Natural killer cell treated with Interleukin-12 subunit alpha and Interleukin-12 subunit beta and Interleukin-15 and Interleukin-18, amount 100 ng/mL, for 72 hours (primary cell): ENCODE results near the gene SATB1. TPM values are rescaled to one million over a fixed set of nuclear protein-coding genes. Genes with fewer than 3 reads are reported as not detected.

ENCODE experiments used
- ATAC-seq, 2 donors: fragments of 150-1000 bp; cut with Tn5 transposase in 1 of 2; sonication (Bioruptor Pico), chemical (Tn5 transposase) in 1 of 2; 2 replicates each; pipeline ENCODE4 v1.10.0; 2021
- DNase-seq: peaks from one replicate; pipeline ENCODE4 v3.0.0; 2022; ENCODE audit warnings: low spot score
- H3K27ac Mint-ChIP-seq, 2 donors: 1 replicate in 1 of 2; 2 replicates in 1 of 2; pipeline ENCODE4 v1.8.0; 2022; ENCODE audit warnings: mixed read lengths in 2 of 2, mild to moderate bottlenecking in 1 of 2, moderate library complexity in 1 of 2
- H3K27me3 Mint-ChIP-seq, 2 donors: 1 replicate in 1 of 2; 2 replicates in 1 of 2; pipeline ENCODE4 v1.8.0; 2022; ENCODE audit warnings: mixed read lengths in 2 of 2
- H3K36me3 Mint-ChIP-seq: one replicate; pipeline ENCODE4 v1.8.0; 2022; ENCODE audit warnings: mixed read lengths
- H3K4me1 Mint-ChIP-seq, 2 donors: 1 replicate in 1 of 2; 2 replicates in 1 of 2; pipeline ENCODE4 v1.8.0; 2022; ENCODE audit warnings: low read depth in 2 of 2, mixed read lengths in 2 of 2, mild to moderate bottlenecking in 1 of 2
- H3K4me3 Mint-ChIP-seq: one replicate; pipeline ENCODE4 v1.8.0; 2022; ENCODE audit warnings: mixed read lengths
- H3K9me3 Mint-ChIP-seq: 2 replicates; pipeline ENCODE4 v1.8.0; 2022; ENCODE audit warnings: mixed read lengths
- total RNA-seq, 2 donors: library from RNA; stranded (reverse); gene quantifications; one replicate each; pipeline ENCODE4 v1.2.3, GENCODE V29; 2022

SATB1 gene
- total RNA-seq, 2 donors from 2014 or later: 401 to 512 TPM

GRCh38 chr3:18403061-18403460 lies 22.1 kb downstream of the SATB1 start:
- Mint-ChIP-seq H3K9me3 (no peaks in the 10 kb centered on the region), H3K4me3 (no peak overlapping the region)
- ATAC-seq: no peak

GRCh38 chr3:18402239-18402799 lies 22.8 kb downstream of the SATB1 start:
- Mint-ChIP-seq H3K27ac (peak overlapping the region; percentile 19 to 52), H3K36me3 (peaks cover 64% of the 10 kb centered on the region), H3K4me3 (no peak overlapping the region), H3K27me3 (no peaks in the 10 kb centered on the region), H3K9me3 (no peaks in the 10 kb centered on the region), H3K4me1 (peaks cover 54 to 65% of the 10 kb centered on the region in 2 donors)
- no peak for ATAC-seq
- no peak for DNase-seq

More at GRCh38 chr3:18403061-18403460, 22.1 kb downstream of the SATB1 start:
- Mint-ChIP-seq H3K36me3 (peaks cover 68% of the 10 kb centered on the region), H3K4me1 (peaks cover 56 to 69% of the 10 kb centered on the region in 2 donors), H3K27me3 (no peaks in the 10 kb centered on the region), H3K27ac (peak overlapping the region; percentile 19 to 52)
- DNase-seq: no peak

DNA sequence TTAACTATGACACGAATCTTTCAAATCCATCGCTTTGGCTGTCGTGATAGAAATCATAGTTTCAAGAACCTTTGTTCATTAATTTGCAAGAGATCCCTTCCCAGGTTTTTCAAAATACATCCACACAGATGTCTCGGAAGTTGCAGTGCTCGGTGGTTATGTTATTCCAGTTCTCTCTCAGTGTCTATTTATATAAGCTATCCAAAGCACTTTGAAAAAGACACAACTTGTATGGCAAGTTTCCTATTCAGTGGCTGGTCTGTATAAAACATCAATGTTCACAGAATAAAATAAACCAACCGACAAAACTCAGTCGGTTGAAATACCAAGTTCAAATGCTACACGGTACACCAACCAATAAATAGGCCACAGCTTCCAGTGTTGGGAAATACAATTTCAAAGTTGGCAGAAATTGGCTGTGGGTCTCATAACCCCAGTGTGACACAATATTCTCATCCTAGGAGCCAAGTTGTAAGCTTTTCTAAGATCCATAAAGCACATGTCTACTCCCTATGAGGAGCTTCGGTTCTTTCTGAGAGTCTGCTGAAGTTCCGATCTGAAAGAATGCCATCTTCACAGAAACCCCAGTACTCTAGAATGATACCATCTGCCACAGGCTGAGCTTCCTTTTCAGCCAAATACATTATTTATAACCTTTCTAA lies 23.7 kb downstream of the SATB1 start:
- Mint-ChIP-seq H3K36me3 (peaks cover 69% of the 10 kb centered on the region), H3K9me3 (no peaks in the 10 kb centered on the region), H3K27ac (peak overlapping the region; percentile 19 to 48), H3K4me1 (peaks cover 59 to 70% of the 10 kb centered on the region in 2 donors), H3K27me3 (no peaks in the 10 kb centered on the region), H3K4me3 (no peak overlapping the region)
- ATAC-seq: no peak
- no peak for DNase-seq

DNA sequence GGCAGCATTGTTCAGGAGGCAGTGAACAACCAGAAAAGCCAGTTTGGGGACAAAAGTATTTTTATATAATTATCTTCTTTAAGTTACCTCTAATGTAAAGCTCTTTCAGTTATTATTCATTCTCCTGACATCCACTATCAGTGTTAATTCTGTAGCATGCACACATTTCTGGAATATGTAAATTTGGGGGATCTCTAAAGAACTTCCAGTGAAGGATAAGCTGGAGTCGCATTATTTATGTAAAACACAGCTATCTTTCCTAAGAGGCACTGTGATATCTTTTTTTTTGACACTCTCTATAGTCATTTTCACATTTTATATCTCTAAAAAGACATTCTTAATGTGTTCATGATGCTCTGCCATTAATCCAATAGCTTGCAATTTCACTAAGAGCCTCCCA lies 26.7 kb downstream of the SATB1 start:
- H3K4me3 Mint-ChIP-seq: no peak overlapping the region
- ATAC-seq: no peak
- peaks cover 56 to 58% of the 10 kb centered on the region in 2 donors for H3K4me1 Mint-ChIP-seq
- no peaks in the 10 kb centered on the region for H3K27me3 Mint-ChIP-seq
- H3K9me3 Mint-ChIP-seq: no peaks in the 10 kb centered on the region
- peak overlapping the region; percentile 48 to 57 for H3K27ac Mint-ChIP-seq
- DNase-seq: no peak
- peaks cover 67% of the 10 kb centered on the region for H3K36me3 Mint-ChIP-seq

DNA sequence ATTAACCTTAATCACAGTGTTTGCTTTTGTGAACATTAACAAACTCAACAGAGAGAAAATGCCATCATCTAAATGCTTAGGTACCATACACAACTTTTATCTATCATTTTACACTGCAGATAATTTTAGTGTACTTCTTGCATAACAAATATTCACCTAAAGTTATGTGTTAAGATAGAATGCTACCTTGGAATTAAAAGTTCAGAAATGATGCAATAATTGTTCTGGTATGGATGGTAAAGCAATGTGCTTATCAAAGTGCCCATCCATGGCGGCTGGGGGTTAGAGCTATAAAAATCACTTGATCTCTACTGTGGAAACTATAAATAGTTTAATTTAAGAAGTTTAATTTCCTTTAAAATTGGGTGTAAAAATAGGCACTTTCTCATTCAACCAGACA lies 28.7 kb downstream of the SATB1 start:
- H3K9me3 Mint-ChIP-seq: no peaks in the 10 kb centered on the region
- H3K4me3 Mint-ChIP-seq: no peak overlapping the region
- peak overlapping the region; percentile 48 to 57 for H3K27ac Mint-ChIP-seq
- ATAC-seq: no peak
- peaks cover 41 to 47% of the 10 kb centered on the region in 2 donors for H3K4me1 Mint-ChIP-seq
- H3K27me3 Mint-ChIP-seq: no peaks in the 10 kb centered on the region
- DNase-seq: no peak
- peaks cover 65% of the 10 kb centered on the region for H3K36me3 Mint-ChIP-seq

DNA sequence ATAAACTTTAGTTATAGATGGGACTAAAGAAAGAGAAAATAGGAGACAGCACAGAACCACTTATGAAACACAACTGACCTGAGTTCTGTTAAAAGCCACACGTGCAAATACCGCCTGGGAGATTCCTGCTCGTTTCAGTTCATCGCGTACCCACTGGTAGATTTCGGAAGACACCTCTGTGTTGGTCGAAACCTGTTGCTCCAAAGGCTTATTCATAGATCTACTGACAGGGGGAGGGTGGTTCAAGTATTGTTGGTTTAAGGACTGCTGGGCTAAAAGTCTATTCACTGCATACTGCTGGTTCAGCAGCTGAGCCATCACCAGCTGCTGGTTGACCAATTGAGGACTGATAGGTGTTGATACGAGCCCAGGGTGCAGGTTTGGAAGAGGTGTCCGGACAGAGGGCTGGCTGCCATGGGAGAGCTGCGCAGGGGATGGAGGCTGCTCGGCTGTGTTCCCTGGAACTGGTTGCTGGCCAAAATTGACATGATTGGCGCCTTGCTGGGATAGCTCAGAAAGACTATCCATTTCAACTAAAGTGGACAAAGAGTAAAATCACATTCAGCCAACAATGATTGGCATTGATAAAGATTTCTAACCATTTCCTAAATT lies 30.6 kb downstream of the SATB1 start:
- Mint-ChIP-seq H3K27ac (peak overlapping the region; percentile 49 to 76), H3K27me3 (no peaks in the 10 kb centered on the region), H3K4me1 (peaks cover 29 to 38% of the 10 kb centered on the region in 2 donors), H3K4me3 (no peak overlapping the region), H3K9me3 (no peaks in the 10 kb centered on the region), H3K36me3 (peaks cover 55% of the 10 kb centered on the region)
- DNase-seq: no peak
- ATAC-seq: peak in 1 of 2 donors; percentile 43

DNA sequence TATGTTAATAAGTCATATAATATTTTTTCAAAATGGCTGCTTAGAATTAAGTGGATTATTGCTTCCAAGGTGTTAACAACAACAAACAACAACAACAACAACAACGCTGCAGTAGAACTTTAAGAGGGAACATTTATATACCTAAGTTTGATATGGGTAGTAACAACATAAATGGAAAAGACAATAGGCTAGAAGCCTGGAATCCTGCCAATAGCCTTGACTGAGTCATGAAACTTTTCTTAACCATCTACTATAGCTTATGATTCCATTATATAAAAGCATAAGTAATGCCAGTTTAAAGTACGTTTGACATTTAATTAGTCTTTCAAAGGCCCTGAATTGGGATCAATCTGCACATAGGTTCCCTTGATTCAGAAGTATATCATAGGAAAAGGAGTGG lies 31.2 kb downstream of the SATB1 start:
- Mint-ChIP-seq H3K4me1 (peaks cover 23 to 34% of the 10 kb centered on the region in 2 donors), H3K36me3 (peaks cover 50% of the 10 kb centered on the region), H3K4me3 (no peak overlapping the region), H3K9me3 (no peaks in the 10 kb centered on the region), H3K27me3 (no peaks in the 10 kb centered on the region), H3K27ac (peak overlapping the region; percentile 49 to 76)
- no peak for DNase-seq
- no peak for ATAC-seq

DNA sequence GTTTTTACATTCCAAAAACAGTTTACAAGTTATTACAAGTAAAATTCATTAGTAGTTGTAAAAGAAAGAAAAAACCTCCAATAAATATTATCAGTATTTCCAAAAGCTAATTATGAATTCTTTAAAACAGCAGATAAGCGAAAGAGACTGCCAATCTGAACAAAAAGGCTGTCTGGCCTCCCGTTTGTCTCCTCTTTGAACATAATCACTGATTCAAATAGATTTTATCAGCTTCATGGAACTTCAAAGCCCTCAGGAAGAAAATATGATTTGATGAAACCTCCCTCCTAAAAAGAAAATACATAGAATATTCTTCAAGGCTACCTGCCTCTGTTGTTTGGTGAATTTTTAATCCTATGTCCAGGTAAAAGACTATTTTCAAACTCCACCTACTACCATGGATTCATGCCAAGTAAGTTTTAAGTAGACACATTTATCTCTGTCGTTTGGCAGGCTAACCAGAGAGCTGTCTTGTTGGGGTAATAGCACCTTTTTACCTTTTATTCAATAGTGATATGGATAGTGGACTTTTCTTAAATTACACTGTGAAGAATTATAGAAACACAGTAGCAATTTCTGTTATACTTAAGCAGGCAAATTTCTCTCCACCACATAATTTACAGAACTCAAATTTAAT lies 35.0 kb downstream of the SATB1 start:
- peaks cover 42% of the 10 kb centered on the region for H3K36me3 Mint-ChIP-seq
- no peak for DNase-seq
- H3K4me1 Mint-ChIP-seq: peaks cover 19 to 27% of the 10 kb centered on the region in 2 donors
- peak overlapping the region; percentile 43 to 80 for H3K27ac Mint-ChIP-seq
- H3K9me3 Mint-ChIP-seq: no peaks in the 10 kb centered on the region
- no peak overlapping the region for H3K4me3 Mint-ChIP-seq
- no peaks in the 10 kb centered on the region for H3K27me3 Mint-ChIP-seq
- no peak for ATAC-seq

GRCh38 chr3:18389108-18389733 lies 35.9 kb downstream of the SATB1 start:
- peaks cover 36% of the 10 kb centered on the region for H3K36me3 Mint-ChIP-seq
- DNase-seq (no peak), ATAC-seq (no peak)
- H3K9me3 Mint-ChIP-seq: no peaks in the 10 kb centered on the region
- peaks cover 13 to 21% of the 10 kb centered on the region in 2 donors for H3K4me1 Mint-ChIP-seq
- H3K27ac Mint-ChIP-seq: peak overlapping the region in 1 of 2 donors; percentile 79
- H3K4me3 Mint-ChIP-seq: no peak overlapping the region
- no peaks in the 10 kb centered on the region for H3K27me3 Mint-ChIP-seq

- no peak for ATAC-seq
- peaks cover 18% of the 10 kb centered on the region for H3K36me3 Mint-ChIP-seq
Observed at GRCh38 chr3:18386274-18386890, 38.8 kb downstream of the SATB1 start.

GRCh38 chr3:18385706-18386105 lies 39.4 kb downstream of the SATB1 start:
- H3K4me3 Mint-ChIP-seq: no peak overlapping the region
- no peak for DNase-seq
- no peaks in the 10 kb centered on the region for H3K9me3 Mint-ChIP-seq
- no peak for ATAC-seq
- no peak overlapping the region for H3K27ac Mint-ChIP-seq
- H3K36me3 Mint-ChIP-seq: peaks cover 16% of the 10 kb centered on the region
- H3K4me1 Mint-ChIP-seq: peaks cover 9 to 16% of the 10 kb centered on the region in 2 donors
- no peaks in the 10 kb centered on the region for H3K27me3 Mint-ChIP-seq

More at GRCh38 chr3:18386274-18386890, 38.8 kb downstream of the SATB1 start:
- no peak for DNase-seq
- H3K27ac Mint-ChIP-seq: peak overlapping the region in 1 of 2 donors; percentile 16
- H3K27me3 Mint-ChIP-seq: no peaks in the 10 kb centered on the region
- peaks cover 9 to 17% of the 10 kb centered on the region in 2 donors for H3K4me1 Mint-ChIP-seq
- H3K4me3 Mint-ChIP-seq: no peak overlapping the region
- no peaks in the 10 kb centered on the region for H3K9me3 Mint-ChIP-seq

DNA sequence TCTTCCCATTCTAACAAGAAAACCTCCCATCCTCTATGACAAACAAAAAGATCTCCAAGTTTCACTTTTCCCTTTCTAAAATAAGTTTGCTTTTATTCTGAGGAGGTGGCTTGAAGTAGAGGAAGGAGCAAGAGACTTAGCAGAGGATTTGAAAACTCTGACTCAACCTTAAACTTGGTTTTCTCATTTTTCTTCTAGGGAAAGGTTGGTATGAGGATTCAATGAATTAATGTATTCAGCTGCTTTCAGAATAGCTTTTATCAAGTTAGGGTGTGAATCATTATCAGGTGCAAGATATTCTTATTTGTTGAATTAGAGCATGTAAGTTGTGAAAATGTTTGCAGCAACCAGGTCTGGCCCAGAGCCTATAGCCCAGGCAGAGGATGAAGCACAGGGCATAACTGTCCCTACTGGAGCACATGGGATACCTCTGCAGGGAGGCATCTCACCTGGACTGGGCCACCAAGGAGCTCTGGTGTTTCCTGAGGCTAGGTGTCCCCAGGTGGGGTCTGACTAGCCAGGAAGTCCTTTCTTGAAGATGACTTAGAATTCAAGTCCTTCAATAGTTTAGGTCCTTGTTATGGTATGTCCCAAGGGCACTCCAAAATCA lies 42.3 kb downstream of the SATB1 start:
- Mint-ChIP-seq H3K4me3 (no peak overlapping the region), H3K9me3 (no peaks in the 10 kb centered on the region), H3K27me3 (no peaks in the 10 kb centered on the region), H3K36me3 (peaks cover 16% of the 10 kb centered on the region), H3K4me1 (peaks cover 10 to 11% of the 10 kb centered on the region in 2 donors), H3K27ac (no peak overlapping the region)
- no peak for DNase-seq
- peak in 1 of 2 donors; percentile 43 for ATAC-seq

DNA sequence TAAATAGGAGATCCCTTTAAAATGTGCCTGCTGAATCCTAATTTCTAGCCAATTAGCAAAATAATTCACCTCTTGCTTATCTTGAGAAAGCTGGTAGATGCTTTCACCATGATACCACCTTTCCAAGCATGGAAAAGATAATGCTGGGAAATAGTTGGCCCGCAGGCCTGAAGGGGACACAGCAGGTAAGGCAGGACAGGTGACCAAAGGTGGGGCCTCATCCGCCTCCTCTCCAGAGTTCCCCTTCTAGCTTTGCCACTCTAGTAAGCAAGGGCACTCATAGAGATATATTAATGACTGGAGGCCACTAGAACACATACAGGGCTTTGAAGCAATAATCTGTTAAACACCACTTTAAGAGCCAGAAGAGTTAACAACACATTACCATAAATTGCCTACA lies 45.5 kb downstream of the SATB1 start:
- H3K4me3 Mint-ChIP-seq: no peak overlapping the region
- DNase-seq (no peak), ATAC-seq (no peak)
- no peaks in the 10 kb centered on the region for H3K9me3 Mint-ChIP-seq
- H3K36me3 Mint-ChIP-seq: peaks cover 36% of the 10 kb centered on the region
- H3K27me3 Mint-ChIP-seq: no peaks in the 10 kb centered on the region
- H3K4me1 Mint-ChIP-seq: peaks cover 25 to 29% of the 10 kb centered on the region in 2 donors
- peak overlapping the region; percentile 11 to 66 for H3K27ac Mint-ChIP-seq
